Right lobe of liver (tissue), 6 donors: ENCODE data around the gene ZBTB14. TPM values are rescaled to one million over a fixed set of nuclear protein-coding genes. Genes with fewer than 3 reads are reported as not detected.
A peak's percentile ranks its signal among the peaks of the same experiment; 100 is the strongest.

ENCODE experiments used
- ATAC-seq, 4 donors: fragments of 200-7000 bp; cut with Tn5 transposase; one replicate each; pipeline ENCODE4 v1.9.1; 2020; ENCODE audit warnings: mild to moderate bottlenecking in 4 of 4, moderate library complexity in 4 of 4
- DNase-seq, 3 donors: peaks; one replicate each; pipeline ENCODE4 v3.0.0-alpha.2; 2020
- H3K27ac ChIP-seq, 3 donors: fragments of 200-600 bp; one replicate each; pipeline ENCODE4 v1.8.0; 2022
- H3K27me3 ChIP-seq, 2 donors: fragments of 200-600 bp; one replicate each; pipeline ENCODE4 v1.8.0; 2022
- H3K36me3 ChIP-seq, 4 donors: fragments of 200-600 bp; sonication (generic) in 1 of 4; one replicate each; pipeline versions ENCODE4 v1.5.1 to v1.8.0; 2017 to 2022; ENCODE audit warnings: control low read depth in 1 of 4
- H3K4me1 ChIP-seq, 4 donors: fragments of 200-600 bp; sonication (generic) in 1 of 4; one replicate each; pipeline versions ENCODE4 v1.5.1 to v1.8.0; 2017 to 2022; ENCODE audit warnings: control low read depth in 1 of 4
- H3K4me3 ChIP-seq, 3 donors: fragments of 200-600 bp; one replicate each; pipeline ENCODE4 v1.8.0; 2022
- H3K9me3 ChIP-seq, 4 donors: fragments of 200-600 bp; sonication (generic) in 1 of 4; one replicate each; pipeline versions ENCODE4 v1.5.1 to v1.8.0; 2017 to 2022; ENCODE audit warnings: control low read depth in 1 of 4
- CTCF ChIP-seq, 4 donors: fragments of 200-600 bp in 3 of 4; fragments of 450-650 bp in 1 of 4; IDR thresholded peaks; one replicate each; pipeline versions ENCODE4 v1.5.1 to v1.8.0; 2016 to 2022; ENCODE audit warnings: antibody characterized with exemption in 4 of 4, mild to moderate bottlenecking in 2 of 4
- POLR2A ChIP-seq: fragments of 450-650 bp; IDR thresholded peaks from one replicate; pipeline ENCODE4 v1.6.1; 2017; ENCODE audit warnings: antibody characterized with exemption, mild to moderate bottlenecking
- WGBS: methylation state at CpG from one replicate; pipeline ENCODE4 v1.1.6; 2018; ENCODE audit warnings: low coverage, low lambda C conversion rate; ENCODE audit not compliant: insufficient coverage; ENCODE audit errors: missing lambda C conversion rate; 5-methylcytosine and 5-hydroxymethylcytosine counted together
- intact Hi-C, 2 donors: fragments of 100-400 bp; cut with DNase I; formaldehyde crosslinking; loops; one replicate each; pipeline versions ENCODE4 v1.11.2 to v1.14.1; 2022
- total RNA-seq, 6 experiments: library from RNA; depleted of rRNA in 2 of 6; stranded (reverse); fragments of >200 nt in 2 of 6; fragmentation: NEBNext Ultra II Directional in 3 of 6; extraction: Animal tissue kit (Norgen Biotek cat#: 25700) in 3 of 6; gene quantifications; one replicate each; pipeline versions ENCODE4 v1.1.0 to v1.2.4, GENCODE V29; 2016 to 2023
- donor health status: DM: no; HTN: yes; CAD: no.
- donor health status: DM: no; HTN: no; CAD: no.
- donor health status: DM: no; HTN: no; CAD: no.
- donor health status: DM: no; HTN: yes; CAD: no.
- donor health status: DM: no; HTN: yes; CAD: no.

ZBTB14 gene
- total RNA-seq, 6 experiments from 2014 or later, result 4.3 to 7.2 (median 5.9) TPM

- no peak for DNase-seq
- intact Hi-C loops, result no loop called here
- Histone ChIP-seq H3K36me3 (no peaks in the 10 kb centered on the region), H3K27ac (no peak overlapping the region), H3K27me3 (no peaks in the 10 kb centered on the region), H3K4me1 (no peaks in the 10 kb centered on the region), H3K9me3 (no peaks in the 10 kb centered on the region), H3K4me3 (no peak overlapping the region)
- TF ChIP-seq CTCF (IDR thresholded peaks at IDR 0.05) (no peak), POLR2A (no peak)
- no peak for ATAC-seq
Measured at GRCh38 chr18:5250603-5251002, 44.9 kb downstream of the ZBTB14 start.

- ATAC-seq (no peak), DNase-seq (no peak)
- Histone ChIP-seq H3K27me3 (no peaks in the 10 kb centered on the region), H3K4me1 (peaks cover 0 to 3% (median under 1%) of the 10 kb centered on the region in 4 donors), H3K4me3 (no peak overlapping the region), H3K9me3 (no peaks in the 10 kb centered on the region), H3K36me3 (peaks cover 0 to 6% (median 0%) of the 10 kb centered on the region in 4 donors), H3K27ac (no peak overlapping the region)
- no peak for TF ChIP-seq POLR2A
- no peak for TF ChIP-seq CTCF (IDR thresholded peaks at IDR 0.05)
- intact Hi-C loops, result no loop called here
Measured at GRCh38 chr18:5244941-5245340, 50.6 kb downstream of the ZBTB14 start.

GRCh38 chr18:5239447-5239846 lies 56.1 kb downstream of the ZBTB14 start:
- intact Hi-C loops, result no loop called here
- H3K4me1 ChIP-seq, result peaks cover 0 to 27% (median 8%) of the 10 kb centered on the region in 4 donors
- peak overlapping the region in 2 of 3 donors; percentile 87 to 90 for H3K4me3 ChIP-seq
- H3K9me3 ChIP-seq, result no peaks in the 10 kb centered on the region
- TF ChIP-seq POLR2A (no peak), CTCF (IDR thresholded peaks at IDR 0.05) (no peak)
- H3K27me3 ChIP-seq, result no peaks in the 10 kb centered on the region
- no peak for ATAC-seq
- 44% methylated on average over 4 of the region's 4 CpGs for WGBS
- H3K36me3 ChIP-seq, result peaks cover 0 to 6% (median 0%) of the 10 kb centered on the region in 4 donors
- H3K27ac ChIP-seq, result no peak overlapping the region
- DNase-seq, result no peak

Other genes with a start within 250 kb of the ZBTB14 start
- gene AKAIN1, start 98.5 kb downstream of the ZBTB14 start, total RNA-seq, result under 1 TPM in 1 of 6 experiments, not detected in 5; 0.99 TPM
- 10 to 100 TPM in 2 of 6 experiments, 1 to 10 TPM in 4; 3.3 to 20.3 (median 6.2) TPM for gene EPB41L3, start 248.3 kb upstream of the ZBTB14 start, total RNA-seq